Astrocyte (in vitro differentiated cells and primary cell): ENCODE data around the gene PTPRZ1. TPM values are rescaled to one million over a fixed set of nuclear protein-coding genes. Genes with fewer than 3 reads are reported as not detected.

Experiments used
- DNase-seq: peaks from one replicate; pipeline ENCODE4 v3.0.0-alpha.2; 2010; ENCODE audit warnings: low read depth
- FAIRE-seq: peaks from 2 replicates; lab custom pipeline; 2011; peaks lifted over from hg19 to GRCh38; lab: Jason Lieb, UNC
- H2AFZ ChIP-seq: 2 replicates; pipeline ENCODE4 v1.6.0; 2012; ENCODE audit warnings: low read depth, low read length, inconsistent platforms
- H3K27ac ChIP-seq: 2 replicates; pipeline ENCODE4 v1.5.1; 2011; ENCODE audit warnings: low read depth, low read length, inconsistent platforms
- H3K27me3 ChIP-seq: 2 replicates; pipeline ENCODE4 v1.6.0; 2011; ENCODE audit warnings: low read length, inconsistent platforms; ENCODE audit not compliant: insufficient read depth
- H3K36me3 ChIP-seq: 2 replicates; pipeline ENCODE4 v1.5.1; 2011; ENCODE audit warnings: low read length, inconsistent platforms; ENCODE audit not compliant: insufficient read depth
- H3K4me1 ChIP-seq: 2 replicates; pipeline ENCODE4 v1.5.1; 2011; ENCODE audit warnings: low read length, inconsistent platforms; ENCODE audit not compliant: insufficient read depth
- H3K4me2 ChIP-seq: 2 replicates; pipeline ENCODE4 v1.6.0; 2012; ENCODE audit warnings: low read length, inconsistent platforms
- H3K4me3 ChIP-seq: 2 replicates; pipeline ENCODE4 v1.5.1; 2011; ENCODE audit warnings: low read depth, mild to moderate bottlenecking, low read length, inconsistent platforms; ENCODE audit not compliant: insufficient read depth
- H3K79me2 ChIP-seq: 2 replicates; pipeline ENCODE4 v1.6.0; 2012; ENCODE audit warnings: mild to moderate bottlenecking, low read length, inconsistent platforms; ENCODE audit not compliant: insufficient read depth
- H3K9ac ChIP-seq: 2 replicates; pipeline ENCODE4 v1.6.0; 2012; ENCODE audit warnings: mild to moderate bottlenecking, low read length, inconsistent platforms
- H3K9me3 ChIP-seq: 2 replicates; pipeline ENCODE4 v1.5.1; 2012; ENCODE audit warnings: low read depth, mild to moderate bottlenecking, low read length, inconsistent platforms; ENCODE audit not compliant: insufficient read depth
- H4K20me1 ChIP-seq: 2 replicates; pipeline ENCODE4 v1.6.0; 2012; ENCODE audit warnings: low read length, inconsistent platforms; ENCODE audit not compliant: insufficient read depth
- H3K27ac Mint-ChIP-seq: one replicate; pipeline ENCODE4 v1.8.0; 2021; ENCODE audit warnings: mild to moderate bottlenecking, mixed read lengths; ENCODE audit not compliant: unreplicated experiment
- H3K27me3 Mint-ChIP-seq: one replicate; pipeline ENCODE4 v1.8.0; 2021; ENCODE audit warnings: low read depth, mixed read lengths; ENCODE audit not compliant: unreplicated experiment
- H3K36me3 Mint-ChIP-seq: one replicate; pipeline ENCODE4 v1.8.0; 2021; ENCODE audit warnings: low read depth, mixed read lengths; ENCODE audit not compliant: unreplicated experiment
- H3K4me1 Mint-ChIP-seq: one replicate; pipeline ENCODE4 v1.8.0; 2021; ENCODE audit warnings: low read depth, mixed read lengths; ENCODE audit not compliant: unreplicated experiment
- H3K4me3 Mint-ChIP-seq: one replicate; pipeline ENCODE4 v1.8.0; 2021; ENCODE audit warnings: mild to moderate bottlenecking, moderate library complexity, mixed read lengths; ENCODE audit not compliant: unreplicated experiment
- H3K9me3 Mint-ChIP-seq: one replicate; pipeline ENCODE4 v1.8.0; 2021; ENCODE audit warnings: mild to moderate bottlenecking, mixed read lengths; ENCODE audit not compliant: unreplicated experiment
- CTCF ChIP-seq: IDR thresholded peaks from 2 replicates; pipeline ENCODE4 v1.5.1; 2011; ENCODE audit warnings: low read depth, mild to moderate bottlenecking, inconsistent platforms, low read length, moderate library complexity; ENCODE audit not compliant: insufficient read depth
- EZH2 ChIP-seq: IDR thresholded peaks from 2 replicates; pipeline ENCODE4 v1.6.1; 2012; ENCODE audit warnings: mild to moderate bottlenecking, low read length, inconsistent platforms; ENCODE audit not compliant: insufficient read depth
- total RNA-seq: library from RNA; stranded (reverse); gene quantifications from 2 replicates; pipeline ENCODE4 v1.2.1, GENCODE V29; 2021

The PTPRZ1 gene
- total RNA-seq, 1 donor from 2014 or later, result 1.6 TPM

DNA sequence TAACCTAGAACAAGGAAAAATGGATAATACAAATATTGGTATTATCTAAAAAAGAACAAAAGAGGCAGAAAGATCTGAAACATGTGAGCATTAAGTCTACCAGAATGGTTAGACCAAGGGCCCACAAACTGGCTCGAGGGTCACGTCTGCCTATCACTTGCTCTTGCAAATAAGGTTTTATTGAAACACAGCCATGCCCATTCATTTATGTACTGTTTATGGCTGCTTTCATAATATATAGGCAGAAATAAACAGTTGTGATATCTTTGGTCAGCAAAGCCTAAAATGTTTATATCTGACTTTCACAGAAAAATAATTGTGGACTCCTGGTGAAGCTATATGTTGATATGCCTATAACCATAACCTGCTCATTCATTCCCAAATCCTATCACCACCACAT lies 199.3 kb downstream of the PTPRZ1 start:
- H3K9me3 Mint-ChIP-seq, result no peaks in the 10 kb centered on the region

DNA sequence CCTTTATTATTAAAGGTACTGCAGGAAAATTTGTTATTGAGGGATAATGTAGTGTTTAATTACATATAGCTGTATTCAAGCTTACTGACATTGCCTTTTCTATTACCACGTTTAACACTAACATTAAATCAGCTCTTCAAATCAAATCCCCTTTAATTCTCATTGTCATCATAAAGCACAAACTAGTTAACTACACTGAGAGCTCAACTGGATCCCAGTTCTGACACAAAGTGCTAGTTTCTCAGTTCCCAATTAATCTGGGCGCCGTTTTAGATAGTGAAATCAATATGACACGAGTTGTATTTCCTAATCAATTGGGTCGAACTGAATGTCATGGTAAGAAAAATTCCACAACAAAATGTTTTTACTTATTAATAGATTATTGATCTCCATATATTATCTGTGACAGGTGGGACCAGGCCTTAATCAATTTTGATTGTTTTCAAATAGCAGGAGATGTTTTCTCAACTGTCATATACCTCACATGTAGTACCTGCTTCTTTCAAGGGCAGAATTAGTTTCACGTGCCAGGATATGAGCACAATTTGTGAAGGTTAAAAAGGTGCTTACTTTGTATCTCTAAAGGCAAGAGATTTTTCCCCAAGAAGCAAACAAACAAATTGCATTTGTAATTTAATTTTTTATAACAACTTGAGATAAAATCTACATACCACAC lies 200.1 kb downstream of the PTPRZ1 start:
- no peak overlapping the region for H3K9ac ChIP-seq
- Mint-ChIP-seq H3K36me3 (peaks cover 14% of the 10 kb centered on the region), H3K27me3 (no peaks in the 10 kb centered on the region), H3K4me1 (peaks cover 3% of the 10 kb centered on the region), H3K9me3 (no peaks in the 10 kb centered on the region), H3K27ac (no peak overlapping the region), H3K4me3 (no peak overlapping the region)
- no peak overlapping the region for H3K4me2 ChIP-seq
- no peaks in the 10 kb centered on the region for H3K79me2 ChIP-seq
- FAIRE-seq (no peak), DNase-seq (no peak)
- peaks cover 7% of the 10 kb centered on the region for H3K36me3 ChIP-seq
- no peaks in the 10 kb centered on the region for H3K9me3 ChIP-seq
- no peak overlapping the region for H3K4me3 ChIP-seq
- no peak overlapping the region for H2AFZ ChIP-seq
- no peaks in the 10 kb centered on the region for H3K27me3 ChIP-seq
- TF ChIP-seq EZH2, result no peak
- TF ChIP-seq CTCF, result no peak
- no peaks in the 10 kb centered on the region for H3K4me1 ChIP-seq
- H4K20me1 ChIP-seq, result no peaks in the 10 kb centered on the region
- H3K27ac ChIP-seq, result no peak overlapping the region

More for the DNA sequence above, 199.3 kb downstream of the PTPRZ1 start:
- Histone ChIP-seq H3K4me3 (no peak overlapping the region), H3K27ac (no peak overlapping the region), H4K20me1 (no peaks in the 10 kb centered on the region), H3K79me2 (no peaks in the 10 kb centered on the region), H3K36me3 (peaks cover 4% of the 10 kb centered on the region), H3K4me1 (no peaks in the 10 kb centered on the region), H3K27me3 (no peaks in the 10 kb centered on the region), H3K9ac (no peak overlapping the region), H2AFZ (no peak overlapping the region), H3K4me2 (no peak overlapping the region), H3K9me3 (no peaks in the 10 kb centered on the region)
- Mint-ChIP-seq H3K4me1 (peaks cover 3% of the 10 kb centered on the region), H3K36me3 (peaks cover 8% of the 10 kb centered on the region), H3K27ac (no peak overlapping the region), H3K4me3 (no peak overlapping the region), H3K27me3 (no peaks in the 10 kb centered on the region)
- TF ChIP-seq CTCF, result no peak
- no peak for TF ChIP-seq EZH2
- FAIRE-seq (no peak), DNase-seq (no peak)

- Histone ChIP-seq H3K27ac (no peak overlapping the region), H3K4me2 (no peak overlapping the region), H2AFZ (no peak overlapping the region), H4K20me1 (no peaks in the 10 kb centered on the region), H3K4me3 (no peak overlapping the region), H3K4me1 (no peaks in the 10 kb centered on the region), H3K79me2 (no peaks in the 10 kb centered on the region), H3K9me3 (no peaks in the 10 kb centered on the region), H3K9ac (no peak overlapping the region), H3K36me3 (peaks cover 7% of the 10 kb centered on the region), H3K27me3 (no peaks in the 10 kb centered on the region)
- Mint-ChIP-seq H3K4me1 (peaks cover 3% of the 10 kb centered on the region), H3K27ac (no peak overlapping the region), H3K36me3 (peaks cover 14% of the 10 kb centered on the region), H3K4me3 (no peak overlapping the region), H3K27me3 (no peaks in the 10 kb centered on the region), H3K9me3 (no peaks in the 10 kb centered on the region)
- no peak for FAIRE-seq
- DNase-seq, result no peak
- TF ChIP-seq EZH2 (no peak), CTCF (no peak)
Measured at GRCh38 chr7:122073635-122074034, 200.7 kb downstream of the PTPRZ1 start.
